Keratinocyte (primary cell): Measurements from ENCODE around the gene UBAC2. TPM values are rescaled to one million over a fixed set of nuclear protein-coding genes. Genes with fewer than 3 reads are reported as not detected.

ENCODE experiments used
- DNase-seq: peaks from one replicate; pipeline ENCODE4 v3.0.0-alpha.2; 2011; ENCODE audit warnings: low read depth, missing footprints, low spot score
- FAIRE-seq: peaks from 2 replicates; lab custom pipeline; 2011; peaks lifted over from hg19 to GRCh38; lab: Jason Lieb, UNC
- H2AFZ ChIP-seq: 2 replicates; pipeline ENCODE4 v1.6.0; 2012; ENCODE audit warnings: low read length, control low read depth, inconsistent platforms; ENCODE audit not compliant: control insufficient read depth
- H3K27ac ChIP-seq: 2 replicates; pipeline ENCODE4 v1.5.1; 2011; ENCODE audit warnings: low read length; ENCODE audit not compliant: control insufficient read depth, insufficient read depth
- H3K27me3 ChIP-seq: 3 replicates; pipeline ENCODE4 v1.6.0; 2011; ENCODE audit warnings: low read length; ENCODE audit not compliant: control insufficient read depth, insufficient read depth; ENCODE audit errors: extremely low read depth
- H3K36me3 ChIP-seq, 2 experiments: 2 replicates in 1 of 2; 3 replicates in 1 of 2; pipeline ENCODE4 v1.5.1; 2011; ENCODE audit warnings: low read length in 2 of 2, mild to moderate bottlenecking in 1 of 2; ENCODE audit not compliant: control insufficient read depth in 2 of 2, insufficient read depth in 2 of 2; ENCODE audit errors: extremely low read depth in 1 of 2
- H3K4me1 ChIP-seq: 3 replicates; pipeline ENCODE4 v1.5.1; 2011; ENCODE audit warnings: low read length; ENCODE audit not compliant: control insufficient read depth, insufficient read depth; ENCODE audit errors: extremely low read depth
- H3K4me2 ChIP-seq: 3 replicates; pipeline ENCODE4 v1.6.0; 2011; ENCODE audit warnings: low read depth, low read length; ENCODE audit not compliant: control insufficient read depth, insufficient read depth; ENCODE audit errors: extremely low read depth
- H3K4me3 ChIP-seq, 3 experiments: fragments of 200-600 bp in 1 of 3; sonication (generic) in 1 of 3; 2 replicates in 2 of 3; 3 replicates in 1 of 3; pipeline ENCODE4 v1.5.1; 2011 to 2016; ENCODE audit warnings: low read length in 3 of 3, mild to moderate bottlenecking in 3 of 3, control low read depth in 2 of 3, inconsistent platforms in 1 of 3, low read depth in 1 of 3, mixed read lengths in 1 of 3, mixed run types in 1 of 3, moderate library complexity in 1 of 3; ENCODE audit not compliant: control insufficient read depth in 2 of 3, insufficient read depth in 2 of 3; ENCODE audit errors: extremely low read depth in 1 of 3
- H3K79me2 ChIP-seq: 2 replicates; pipeline ENCODE4 v1.6.0; 2012; ENCODE audit warnings: low read length; ENCODE audit not compliant: control insufficient read depth, insufficient read depth
- H3K9ac ChIP-seq: 3 replicates; pipeline ENCODE4 v1.6.0; 2011; ENCODE audit warnings: low read length; ENCODE audit not compliant: control insufficient read depth, insufficient read depth; ENCODE audit errors: extremely low read depth
- H3K9me1 ChIP-seq: 3 replicates; pipeline ENCODE4 v1.6.0; 2011; ENCODE audit warnings: low read length; ENCODE audit not compliant: control insufficient read depth, insufficient read depth; ENCODE audit errors: extremely low read depth
- H3K9me3 ChIP-seq: 2 replicates; pipeline ENCODE4 v1.5.1; 2012; ENCODE audit warnings: low read depth, low read length; ENCODE audit not compliant: control insufficient read depth
- H4K20me1 ChIP-seq: 3 replicates; pipeline ENCODE4 v1.6.0; 2011; ENCODE audit warnings: low read length; ENCODE audit not compliant: control insufficient read depth, insufficient read depth; ENCODE audit errors: extremely low read depth
- CTCF ChIP-seq, 3 experiments: IDR thresholded peaks in 1 of 3; conservative IDR thresholded peaks in 1 of 3; optimal IDR thresholded peaks in 1 of 3; 2 replicates in 2 of 3; 3 replicates in 1 of 3; pipeline versions ENCODE3 to v1.5.1; 2011; ENCODE audit warnings: low read length in 3 of 3, mild to moderate bottlenecking in 3 of 3, moderate library complexity in 2 of 3, control low read depth in 1 of 3, inconsistent platforms in 1 of 3; ENCODE audit not compliant: insufficient read depth in 2 of 3; ENCODE audit errors: extremely low read depth in 1 of 3
- EZH2 ChIP-seq: IDR thresholded peaks from one replicate; pipeline ENCODE4 v1.6.1; 2012; ENCODE audit warnings: inconsistent platforms, mild to moderate bottlenecking, low read length, moderate library complexity
- dilution Hi-C: fragments of 300-500 bp; cut with MboI; formaldehyde crosslinking; loops from one replicate; pipeline ENCODE4 v1.7.0; 2020; ENCODE audit warnings: low sequenced_read_pairs; ENCODE audit not compliant: extremely low pct_ligation_motif_present
- polyA plus RNA-seq, 5 experiments: library from polyadenylated mRNA; depleted of rRNA in 3 of 5; stranded (reverse) in 3 of 5; stranded (forward) in 1 of 5; unstranded in 1 of 5; fragments of >200 nt; gene quantifications; 1 replicate in 1 of 5; 2 replicates in 3 of 5; 3 replicates in 1 of 5; pipeline versions ENCODE4 v1.2.1 to v1.2.3, GENCODE V29; 2011 to 2012; ENCODE audit warnings: missing spikeins in 2 of 5, low read depth in 1 of 5, low replicate concordance in 1 of 5

UBAC2 gene
- polyA plus RNA-seq, 1 donor (not counting 4 experiments of a cell fraction or from before 2014, with no cell fraction given), result 104 TPM

- no peaks in the 10 kb centered on the region for H3K79me2 ChIP-seq
- peaks cover 28% of the 10 kb centered on the region for H3K27me3 ChIP-seq
- H3K9me3 ChIP-seq, result no peaks in the 10 kb centered on the region
- no peak overlapping the region for H3K27ac ChIP-seq
- no peak overlapping the region for H3K4me2 ChIP-seq
- no peaks in the 10 kb centered on the region for H3K4me1 ChIP-seq
- H3K9me1 ChIP-seq, result no peaks in the 10 kb centered on the region
- dilution Hi-C loops, result no loop called here
- H3K4me3 ChIP-seq, result no peak overlapping the region
- FAIRE-seq (no peak), DNase-seq (no peak)
- no peak overlapping the region for H2AFZ ChIP-seq
- no peaks in the 10 kb centered on the region for H3K36me3 ChIP-seq
- H3K9ac ChIP-seq, result no peak overlapping the region
- TF ChIP-seq EZH2 (no peak), CTCF (optimal IDR thresholded peaks at IDR 0.05 in 1 of 3, IDR thresholded peaks at IDR 0.05 in 1 of 3, conservative IDR thresholded peaks at IDR 0.05 in 1 of 3; ENCODE audit: extremely low read depth in 1 of 3, insufficient read depth in 2 of 3, low read length in 3 of 3) (no peak)
- H4K20me1 ChIP-seq, result no peaks in the 10 kb centered on the region
These were observed 215.9 kb downstream of the UBAC2 start for GRCh38 chr13:99416411-99417121.

- dilution Hi-C loops, result no loop called here
- Histone ChIP-seq H3K36me3 (no peaks in the 10 kb centered on the region), H2AFZ (no peak overlapping the region), H4K20me1 (no peaks in the 10 kb centered on the region), H3K9me3 (no peaks in the 10 kb centered on the region), H3K27me3 (peaks cover 25% of the 10 kb centered on the region), H3K4me2 (no peak overlapping the region), H3K9me1 (no peaks in the 10 kb centered on the region), H3K4me3 (no peak overlapping the region), H3K27ac (no peak overlapping the region), H3K79me2 (no peaks in the 10 kb centered on the region), H3K4me1 (no peaks in the 10 kb centered on the region), H3K9ac (no peak overlapping the region)
- no peak for TF ChIP-seq EZH2
- no peak for TF ChIP-seq CTCF (optimal IDR thresholded peaks at IDR 0.05 in 1 of 3, IDR thresholded peaks at IDR 0.05 in 1 of 3, conservative IDR thresholded peaks at IDR 0.05 in 1 of 3; ENCODE audit: extremely low read depth in 1 of 3, insufficient read depth in 2 of 3, low read length in 3 of 3)
- FAIRE-seq, result no peak
- DNase-seq, result no peak
These were observed 216.8 kb downstream of the UBAC2 start for GRCh38 chr13:99417201-99418102.
